Loucy (cell line): ENCODE measurements around the gene AIM2.
"Not testable (repeated sequence)": the region's sequence is repeated elsewhere in the genome, so short reads cannot be mapped to it uniquely, and the experiment has no call there.

Experiments
- H2AFZ ChIP-seq: fragments of 200-600 bp; sonication (generic); 2 replicates; pipeline ENCODE4 v1.6.0; 2016; ENCODE audit warnings: antibody characterized with exemption, mild to moderate bottlenecking, low read length, moderate library complexity
- H3F3A ChIP-seq: fragments of 200-600 bp; 2 replicates; pipeline ENCODE4 v1.6.0; 2016; ENCODE audit warnings: antibody characterized with exemption, low read depth, mild to moderate bottlenecking
- H3K27me3 ChIP-seq: fragments of 200-600 bp; sonication (generic); 2 replicates; pipeline ENCODE4 v1.6.1; 2014; ENCODE audit warnings: low read length, mild to moderate bottlenecking; ENCODE audit not compliant: insufficient read depth, poor library complexity, severe bottlenecking
- H3K36me3 ChIP-seq: fragments of 200-600 bp; sonication (generic); 2 replicates; pipeline ENCODE4 v1.6.1; 2016; ENCODE audit warnings: low read length; ENCODE audit not compliant: insufficient read depth
- H3K4me1 ChIP-seq: fragments of 200-600 bp; sonication (generic); 2 replicates; pipeline ENCODE4 v1.5.1; 2014; ENCODE audit warnings: low read length, mild to moderate bottlenecking; ENCODE audit not compliant: insufficient read depth, poor library complexity, severe bottlenecking
- H3K4me2 ChIP-seq: fragments of 200-600 bp; sonication (generic); 2 replicates; pipeline ENCODE4 v1.6.0; 2014; ENCODE audit warnings: antibody characterized with exemption, low read length, low read depth, mild to moderate bottlenecking; ENCODE audit not compliant: poor library complexity, severe bottlenecking
- H3K4me3 ChIP-seq: fragments of 200-600 bp; sonication (generic); 2 replicates; pipeline ENCODE4 v1.5.1; 2014; ENCODE audit warnings: low read length, mild to moderate bottlenecking, mixed read lengths; ENCODE audit not compliant: poor library complexity, severe bottlenecking
- H3K79me2 ChIP-seq: fragments of 200-600 bp; sonication (generic); 2 replicates; pipeline ENCODE4 v1.6.1; 2014; ENCODE audit warnings: low read length; ENCODE audit not compliant: insufficient read depth
- H3K9ac ChIP-seq: fragments of 200-600 bp; sonication (generic); 2 replicates; pipeline ENCODE4 v1.6.0; 2014; ENCODE audit warnings: mild to moderate bottlenecking, low read depth, low read length, moderate library complexity; ENCODE audit not compliant: poor library complexity, severe bottlenecking
- H3K9me2 ChIP-seq: fragments of 200-600 bp; sonication (generic); replicated peaks from 2 replicates; pipeline ENCODE4 v1.6.1; 2016; ENCODE audit warnings: low read depth, low read length, mixed read lengths
- H3K9me3 ChIP-seq: fragments of 200-600 bp; sonication (generic); 2 replicates; pipeline ENCODE4 v1.6.1; 2014; ENCODE audit warnings: mild to moderate bottlenecking, antibody characterized with exemption, low read length, low read depth; ENCODE audit not compliant: insufficient read depth
- H4K20me1 ChIP-seq: fragments of 200-600 bp; sonication (generic); 2 replicates; pipeline ENCODE4 v1.6.0; 2014; ENCODE audit warnings: antibody characterized with exemption, low read length, mild to moderate bottlenecking; ENCODE audit not compliant: insufficient read depth, poor library complexity, severe bottlenecking
- EZH2phosphoT487 ChIP-seq: fragments of 200-600 bp; IDR thresholded peaks from 2 replicates; pipeline ENCODE4 v1.6.1; 2018; ENCODE audit warnings: antibody characterized with exemption, mild to moderate bottlenecking, moderate library complexity, borderline replicate concordance
- TF ChIP-seq, protein P1 (sequence below): fragments of 200-600 bp; sonication (generic); conservative IDR thresholded peaks from 2 replicates; pipeline ENCODE4 v1.5.1; 2014; ENCODE audit warnings: mild to moderate bottlenecking, antibody characterized with exemption, low read length

Gene AIM2

DNA sequence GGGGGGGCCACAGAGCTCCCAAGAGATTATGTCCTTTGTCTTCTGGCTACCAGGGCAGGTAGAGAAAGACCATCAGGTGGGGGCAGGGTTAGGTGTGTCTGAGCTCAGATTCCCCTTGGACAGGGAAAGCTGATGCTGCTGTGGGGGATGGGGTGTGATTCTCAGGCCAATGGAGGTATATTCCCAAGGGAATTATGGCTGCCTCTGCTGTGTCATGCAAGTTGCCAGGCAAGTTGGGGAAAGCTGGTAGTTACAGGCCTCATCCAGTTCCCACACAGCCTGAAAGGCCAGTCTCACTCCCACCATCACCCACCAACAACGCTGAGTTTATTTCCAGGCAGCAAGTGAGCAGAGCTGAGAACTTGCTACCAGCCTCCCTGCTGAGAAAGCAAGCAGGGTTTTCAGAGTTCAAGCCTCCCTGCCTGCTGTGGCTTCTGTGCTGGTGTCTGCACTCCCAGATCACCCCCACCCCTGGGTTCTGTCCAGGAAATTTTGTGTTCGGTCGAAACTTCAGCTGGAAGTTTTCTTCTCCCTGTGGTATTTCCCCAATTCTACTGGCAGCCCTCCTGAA is 45.6 kb downstream of the AIM2 start:
- no peaks in the 10 kb centered on the region for H3K27me3 ChIP-seq
- H2AFZ ChIP-seq = no peak overlapping the region
- no peaks in the 10 kb centered on the region for H3K9me3 ChIP-seq
- no peak for TF ChIP-seq EZH2phosphoT487
- TF ChIP-seq, protein P1, sequence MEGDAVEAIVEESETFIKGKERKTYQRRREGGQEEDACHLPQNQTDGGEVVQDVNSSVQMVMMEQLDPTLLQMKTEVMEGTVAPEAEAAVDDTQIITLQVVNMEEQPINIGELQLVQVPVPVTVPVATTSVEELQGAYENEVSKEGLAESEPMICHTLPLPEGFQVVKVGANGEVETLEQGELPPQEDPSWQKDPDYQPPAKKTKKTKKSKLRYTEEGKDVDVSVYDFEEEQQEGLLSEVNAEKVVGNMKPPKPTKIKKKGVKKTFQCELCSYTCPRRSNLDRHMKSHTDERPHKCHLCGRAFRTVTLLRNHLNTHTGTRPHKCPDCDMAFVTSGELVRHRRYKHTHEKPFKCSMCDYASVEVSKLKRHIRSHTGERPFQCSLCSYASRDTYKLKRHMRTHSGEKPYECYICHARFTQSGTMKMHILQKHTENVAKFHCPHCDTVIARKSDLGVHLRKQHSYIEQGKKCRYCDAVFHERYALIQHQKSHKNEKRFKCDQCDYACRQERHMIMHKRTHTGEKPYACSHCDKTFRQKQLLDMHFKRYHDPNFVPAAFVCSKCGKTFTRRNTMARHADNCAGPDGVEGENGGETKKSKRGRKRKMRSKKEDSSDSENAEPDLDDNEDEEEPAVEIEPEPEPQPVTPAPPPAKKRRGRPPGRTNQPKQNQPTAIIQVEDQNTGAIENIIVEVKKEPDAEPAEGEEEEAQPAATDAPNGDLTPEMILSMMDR = no peak
- no peak overlapping the region for H3K9ac ChIP-seq
- peaks cover 87% of the 10 kb centered on the region for H4K20me1 ChIP-seq
- peaks cover 84% of the 10 kb centered on the region for H3K36me3 ChIP-seq
- H3K79me2 ChIP-seq = peaks cover 85% of the 10 kb centered on the region
- no peak overlapping the region for H3K4me2 ChIP-seq
- H3K4me3 ChIP-seq = no peak overlapping the region
- H3K4me1 ChIP-seq = peaks cover 35% of the 10 kb centered on the region
- no peaks in the 10 kb centered on the region for H3K9me2 ChIP-seq
- H3F3A ChIP-seq = no peaks in the 10 kb centered on the region

GRCh38 chr1:159030311-159030710 is 46.3 kb downstream of the AIM2 start:
- Histone ChIP-seq H3K4me1 (peaks cover 39% of the 10 kb centered on the region), H3K9me2 (no peaks in the 10 kb centered on the region), H3K79me2 (peaks cover 91% of the 10 kb centered on the region), H3F3A (no peaks in the 10 kb centered on the region), H3K4me3 (no peak overlapping the region), H3K9me3 (no peaks in the 10 kb centered on the region), H2AFZ (no peak overlapping the region), H3K4me2 (no peak overlapping the region), H4K20me1 (peaks cover 92% of the 10 kb centered on the region), H3K9ac (no peak overlapping the region), H3K36me3 (peaks cover 78% of the 10 kb centered on the region), H3K27me3 (no peaks in the 10 kb centered on the region)
- no peak for TF ChIP-seq EZH2phosphoT487
- TF ChIP-seq, protein P1 = no peak

GRCh38 chr1:159026841-159027240 is 49.7 kb downstream of the AIM2 start:
- not testable (repeated sequence) for H3F3A ChIP-seq, H3K9ac ChIP-seq, H2AFZ ChIP-seq, H3K27me3 ChIP-seq, H3K9me2 ChIP-seq, H3K9me3 ChIP-seq
- peaks cover 68% of the 10 kb centered on the region for H3K36me3 ChIP-seq
- peaks cover 99% of the 10 kb centered on the region for H3K79me2 ChIP-seq
- H3K4me2 ChIP-seq = peak overlapping the region; percentile 61
- peaks cover 53% of the 10 kb centered on the region for H3K4me1 ChIP-seq
- H4K20me1 ChIP-seq = peaks cover 94% of the 10 kb centered on the region
- H3K4me3 ChIP-seq = peak overlapping the region; percentile 56

DNA sequence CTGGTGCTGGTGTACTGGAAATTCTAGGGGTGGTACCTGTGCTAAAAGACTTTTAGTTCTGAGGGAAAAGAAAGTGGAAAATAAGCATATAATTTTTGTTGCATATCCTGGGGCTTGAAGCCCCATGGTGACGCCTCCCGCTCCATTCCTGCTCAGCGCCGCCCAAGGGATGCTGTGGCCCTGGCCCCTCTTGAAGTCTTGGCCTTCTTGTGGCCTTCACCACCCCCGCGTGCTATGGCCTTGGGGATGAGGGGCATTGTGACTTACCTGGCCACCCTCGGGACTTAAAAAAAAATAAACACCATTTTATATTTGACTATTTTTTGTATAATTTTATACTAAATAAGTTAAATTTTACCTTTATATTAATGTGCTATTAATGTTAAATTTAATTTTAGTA is 51.5 kb downstream of the AIM2 start:
- no peaks in the 10 kb centered on the region; the same call in 1 of the 2 replicates for H3F3A ChIP-seq
- peak overlapping the region; percentile 53 for H3K4me2 ChIP-seq
- H2AFZ ChIP-seq = no peak overlapping the region
- no peak overlapping the region for H3K4me3 ChIP-seq
- no peak for TF ChIP-seq EZH2phosphoT487
- TF ChIP-seq, protein P1 = no peak
- peaks cover 68% of the 10 kb centered on the region for H3K36me3 ChIP-seq
- H3K27me3 ChIP-seq = no peaks in the 10 kb centered on the region
- H4K20me1 ChIP-seq = peaks cover 88% of the 10 kb centered on the region
- no peaks in the 10 kb centered on the region for H3K9me2 ChIP-seq
- no peaks in the 10 kb centered on the region for H3K9me3 ChIP-seq
- H3K79me2 ChIP-seq = peaks cover 99% of the 10 kb centered on the region
- no peak overlapping the region for H3K9ac ChIP-seq
- H3K4me1 ChIP-seq = peaks cover 63% of the 10 kb centered on the region
